HG03521 (cell line): ENCODE measurements around the gene MEIKIN.

ENCODE experiments used
- ATAC-seq: cut with Tn5 transposase; IDR thresholded peaks from one replicate; pipeline ENCODE4 v1.9.1; 2021; ENCODE audit warnings: mild to moderate bottlenecking, moderate library complexity; ENCODE audit not compliant: unreplicated experiment

The MEIKIN gene

DNA sequence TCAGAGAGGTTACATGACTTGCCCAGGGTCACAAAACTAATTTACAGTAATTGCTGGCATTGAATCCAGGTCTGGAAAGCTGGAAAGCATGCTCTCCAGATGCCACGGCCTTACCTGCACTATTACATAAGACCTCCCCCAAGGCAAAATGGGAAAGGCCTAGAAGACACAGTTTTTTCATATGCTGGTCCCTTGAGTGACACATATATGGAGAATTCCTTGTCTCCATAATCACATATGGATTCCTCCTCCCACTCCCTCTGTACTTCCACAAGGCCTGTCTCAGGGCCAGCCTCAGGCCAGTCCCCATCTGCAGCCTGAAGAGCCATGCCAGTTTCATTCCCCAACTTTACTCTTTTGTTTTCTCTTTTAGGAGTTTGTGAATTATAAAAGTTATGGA, 28.6 kb upstream of the MEIKIN start:
- ATAC-seq, result no peak

- no peak for ATAC-seq
These were observed 27.7 kb upstream of the MEIKIN start for GRCh38 chr5:131973089-131973712.

DNA sequence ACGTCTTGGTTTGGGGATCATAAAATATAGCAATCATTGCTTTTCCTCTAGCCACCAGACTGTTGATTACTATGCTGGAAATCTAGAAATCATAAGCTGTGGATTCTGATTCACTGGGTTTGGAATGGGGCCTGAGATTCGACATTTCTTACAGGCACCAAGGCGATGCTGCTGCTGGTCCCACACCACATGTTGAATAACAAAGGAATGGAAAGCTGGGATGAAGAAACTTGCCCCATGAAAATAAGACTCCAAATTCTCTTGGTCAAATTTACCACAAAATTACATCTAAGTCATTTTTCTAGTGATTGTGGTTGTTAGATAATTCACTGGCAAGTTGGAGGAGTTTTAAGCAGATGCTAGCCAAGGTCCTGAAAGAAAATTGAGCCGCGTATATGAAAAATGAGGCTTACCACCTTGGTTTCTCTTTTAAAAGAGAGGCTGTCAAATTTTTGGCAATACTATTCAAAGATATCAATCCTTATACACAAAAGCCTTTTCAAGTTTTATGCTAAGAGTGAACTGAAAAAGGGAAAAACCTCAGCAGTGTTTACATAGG, 23.0 kb upstream of the MEIKIN start:
- no peak for ATAC-seq

GRCh38 chr5:131966551-131966950, 21.1 kb upstream of the MEIKIN start:
- no peak for ATAC-seq

DNA sequence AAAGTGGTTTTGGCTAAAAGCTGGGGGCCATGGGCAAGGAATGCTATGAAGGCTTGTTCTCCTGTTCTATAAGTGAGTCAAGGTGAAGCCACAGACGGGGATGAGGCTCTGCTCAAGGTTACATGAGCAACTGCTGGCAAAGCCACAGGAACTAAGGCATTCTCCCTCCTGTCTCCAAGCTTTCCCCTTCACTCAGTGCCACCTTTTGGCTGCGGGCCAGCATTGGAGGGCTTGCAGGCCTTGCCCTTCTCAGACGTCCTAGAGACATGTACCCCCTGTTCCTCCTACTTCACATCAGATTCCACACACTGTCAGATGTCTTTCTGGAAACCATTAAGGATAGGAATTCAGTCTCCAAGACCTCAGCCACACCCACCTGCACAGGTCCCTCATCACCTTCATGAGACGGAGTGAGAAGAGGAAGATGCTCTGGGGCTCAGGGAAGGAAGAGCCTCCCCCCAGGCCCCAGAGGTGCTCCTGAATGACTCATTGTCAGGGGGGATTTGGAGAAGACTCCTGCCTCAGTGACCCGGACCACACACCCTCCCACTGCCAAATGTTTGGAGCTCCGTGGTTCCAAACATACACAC, 20.5 kb upstream of the MEIKIN start:
- no peak for ATAC-seq

GRCh38 chr5:131959906-131960305, 14.4 kb upstream of the MEIKIN start:
- no peak for ATAC-seq

GRCh38 chr5:131959136-131959535, 13.7 kb upstream of the MEIKIN start:
- ATAC-seq, result no peak

DNA sequence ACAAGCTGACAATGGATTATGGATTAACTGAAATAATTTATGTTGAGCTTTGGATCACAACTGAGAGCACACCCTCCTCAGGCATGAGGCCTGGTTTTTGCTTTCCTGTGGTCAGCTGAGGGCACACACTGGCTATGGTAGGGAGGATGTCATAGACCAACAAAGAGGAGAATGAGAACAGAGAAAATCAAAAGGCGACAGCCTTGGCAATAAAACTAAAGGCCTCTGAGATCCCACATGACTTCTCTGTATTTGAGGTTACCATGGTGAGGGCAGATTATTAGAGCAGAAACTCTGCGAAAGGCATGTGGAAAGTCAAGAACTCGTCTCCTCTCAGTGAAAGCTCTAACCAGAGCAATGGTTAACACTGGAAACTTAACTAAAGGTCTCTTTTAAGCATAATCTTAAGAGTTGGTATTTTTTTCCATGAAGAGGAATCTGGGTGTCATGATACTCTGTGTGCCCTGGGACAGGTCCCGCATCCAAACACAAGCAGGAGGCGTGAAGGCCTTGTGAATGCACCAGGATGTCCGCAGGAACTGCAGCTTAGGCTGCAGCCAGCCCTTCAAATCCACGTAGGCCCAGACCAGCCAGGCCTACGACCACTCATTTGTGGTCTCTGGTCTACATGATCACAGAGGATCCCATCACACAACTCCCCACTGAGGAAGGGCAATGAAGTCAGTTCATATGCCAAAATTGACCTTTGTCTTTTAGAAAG, 12.4 kb upstream of the MEIKIN start:
- ATAC-seq, result no peak

DNA sequence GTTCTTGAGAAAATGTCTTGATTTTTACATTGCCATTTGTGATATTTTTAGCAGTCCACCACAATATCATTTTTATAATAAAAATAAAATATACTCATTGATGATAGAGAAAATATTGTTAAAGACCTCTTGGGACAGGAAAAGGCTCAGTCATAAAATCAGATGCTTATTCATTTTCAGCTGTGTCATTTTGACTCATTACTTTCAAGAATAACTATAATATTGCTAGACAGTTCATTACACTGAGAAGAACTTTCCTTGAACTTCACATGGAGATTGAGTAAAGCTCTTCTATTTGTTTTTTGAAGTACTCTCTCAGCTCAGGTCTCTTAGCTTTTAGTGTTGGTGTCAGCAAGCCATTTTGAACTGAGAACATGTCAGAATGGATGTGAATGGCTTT, 8.5 kb upstream of the MEIKIN start:
- no peak for ATAC-seq

GRCh38 chr5:131952301-131952857, 6.9 kb upstream of the MEIKIN start:
- no peak for ATAC-seq

DNA sequence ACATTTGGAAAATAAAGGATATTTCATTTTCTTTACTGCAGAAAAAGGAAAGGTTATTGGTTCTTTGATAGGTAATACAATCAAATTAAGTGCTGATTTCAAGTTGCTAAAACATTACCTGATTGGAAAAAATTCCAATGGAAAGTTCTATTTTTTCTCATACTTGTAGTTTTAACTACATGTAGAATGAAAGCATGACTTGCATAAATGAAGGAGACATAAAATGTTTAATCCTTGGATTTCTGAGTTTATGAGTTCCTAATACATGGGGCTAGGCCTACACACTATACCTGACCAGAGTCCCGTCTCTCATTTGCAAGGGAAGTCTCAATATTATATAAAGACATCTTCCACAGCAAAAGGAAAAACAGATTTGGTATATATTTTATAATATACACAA, 5.2 kb upstream of the MEIKIN start:
- ATAC-seq, result no peak

GRCh38 chr5:131947445-131947844, 2.0 kb upstream of the MEIKIN start:
- no peak for ATAC-seq

DNA sequence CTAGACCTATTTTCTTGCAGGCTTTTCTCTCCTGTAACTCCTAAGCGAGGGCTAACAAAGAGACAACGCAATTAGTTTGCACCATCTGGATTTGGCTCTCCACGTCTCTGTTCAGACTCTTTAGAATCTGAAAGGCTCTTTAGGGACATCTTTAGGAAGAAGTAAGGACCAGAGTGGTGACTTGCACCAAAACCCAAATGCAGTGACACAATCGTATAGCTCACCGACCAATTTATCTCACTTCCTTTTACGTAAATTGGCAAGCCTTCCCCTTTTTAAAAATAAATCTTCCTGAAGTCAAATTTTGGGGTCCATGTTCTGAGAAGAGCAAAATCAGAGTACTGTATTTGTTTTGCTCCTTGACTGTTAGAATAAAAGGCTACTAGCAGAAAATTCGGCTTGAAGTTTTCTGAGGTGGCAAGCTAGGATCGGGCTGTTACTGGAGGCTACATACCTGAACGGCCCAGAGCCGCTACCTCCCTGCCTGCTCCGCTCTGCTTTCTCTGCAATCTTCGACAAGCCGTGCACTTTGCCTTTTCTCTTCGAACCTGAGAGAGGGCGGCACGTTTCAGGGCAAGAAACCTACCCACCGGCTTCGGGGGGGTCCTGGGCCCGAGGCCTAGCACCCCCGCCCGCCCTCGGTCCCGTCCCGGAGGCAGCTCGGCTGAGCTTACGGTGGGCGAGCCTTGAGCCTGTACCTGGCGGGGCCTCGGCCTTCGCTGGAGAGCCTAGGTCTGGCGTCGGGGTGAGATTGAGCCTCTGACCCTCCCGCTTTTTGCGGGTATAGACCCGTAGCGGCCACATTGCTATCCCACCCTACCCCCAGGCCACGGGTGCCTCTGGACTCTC, 537 bp downstream of the MEIKIN start:
- ATAC-seq, result no peak

- ATAC-seq, result no peak
These were observed 1.5 kb downstream of the MEIKIN start for GRCh38 chr5:131943916-131944315.

GRCh38 chr5:131942016-131942415, 3.4 kb downstream of the MEIKIN start:
- ATAC-seq, result no peak

GRCh38 chr5:131939690-131940345, 5.6 kb downstream of the MEIKIN start:
- ATAC-seq, result no peak

- ATAC-seq, result no peak
These were observed 13.2 kb downstream of the MEIKIN start for GRCh38 chr5:131932235-131932634.

DNA sequence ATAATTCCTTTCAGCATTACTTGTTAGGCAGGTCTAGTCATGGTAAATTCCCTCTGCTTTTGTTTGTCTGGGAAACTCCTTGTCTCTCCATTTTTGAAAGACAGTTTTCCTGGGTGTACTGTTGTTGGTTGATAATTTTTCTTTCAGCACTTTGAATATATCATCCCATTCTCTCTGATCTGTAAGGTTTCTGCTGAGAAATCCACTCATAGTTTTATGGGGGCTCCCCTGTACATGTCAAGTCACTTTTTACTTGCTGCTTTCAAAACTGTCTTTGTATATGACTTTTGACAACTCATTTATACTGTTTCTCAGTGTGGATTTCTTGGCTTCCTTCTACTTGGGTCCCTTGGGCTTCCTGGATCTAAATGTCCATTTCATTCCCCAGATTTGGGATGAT, 16.5 kb downstream of the MEIKIN start:
- no peak for ATAC-seq

DNA sequence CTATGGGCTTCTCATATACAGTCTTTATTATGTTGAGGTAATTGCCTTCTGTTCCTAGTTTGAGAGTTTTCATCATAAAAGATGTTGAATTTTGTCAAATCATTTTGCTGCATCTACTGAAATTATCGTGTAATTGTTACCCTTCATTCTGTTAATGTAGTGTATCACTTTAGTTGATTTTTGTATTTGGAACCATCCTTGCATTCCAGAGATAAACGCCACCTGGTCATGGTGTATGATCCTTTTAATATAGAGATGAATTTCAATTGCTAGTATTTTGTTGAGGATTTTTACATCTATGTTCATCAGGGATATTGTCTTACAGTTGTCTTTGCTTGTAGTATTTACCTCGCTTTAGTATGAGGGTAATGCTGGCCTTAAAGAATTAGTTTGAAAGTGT, 19.3 kb downstream of the MEIKIN start:
- no peak for ATAC-seq

DNA sequence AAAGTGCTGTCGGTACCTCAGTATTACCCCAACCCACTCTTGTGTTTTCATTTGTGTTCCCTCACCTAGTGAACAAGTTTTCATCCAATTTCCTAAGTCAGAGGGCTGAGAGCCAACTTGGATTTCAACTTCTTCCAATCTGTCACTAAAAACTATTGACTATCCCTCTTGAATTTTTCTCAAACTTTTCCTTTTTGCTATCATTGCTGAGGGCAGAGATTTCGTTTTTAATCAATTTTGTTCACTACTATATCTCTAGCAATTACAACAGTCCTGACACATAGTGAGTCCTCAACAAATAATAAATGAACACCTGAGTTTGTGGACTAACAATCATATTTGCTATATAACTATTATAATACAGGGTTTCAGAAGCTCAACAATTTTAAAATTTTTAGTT, 29.0 kb downstream of the MEIKIN start:
- no peak for ATAC-seq
